GM13976 (cell line): ENCODE measurements around the gene BSDC1.

Experiments
- DNase-seq: peaks from one replicate; pipeline ENCODE4 v3.0.0; 2012; ENCODE audit warnings: low spot score
- in situ Hi-C: fragments of 300-500 bp; cut with MboI; formaldehyde crosslinking; loops from one replicate; pipeline ENCODE4 v1.12.0; 2022; ENCODE audit warnings: low sequenced_read_pairs, mixed read lengths, inconsistent platforms; ENCODE audit not compliant: unreplicated experiment
- TF ChIP-seq, protein P1 (sequence below): IDR thresholded peaks from 2 replicates; pipeline ENCODE4 v1.5.1; 2012; ENCODE audit warnings: borderline replicate concordance, mild to moderate bottlenecking; ENCODE audit not compliant: insufficient read depth; ENCODE audit errors: extremely low read depth, missing control alignments, control extremely low read depth

The BSDC1 gene

DNA sequence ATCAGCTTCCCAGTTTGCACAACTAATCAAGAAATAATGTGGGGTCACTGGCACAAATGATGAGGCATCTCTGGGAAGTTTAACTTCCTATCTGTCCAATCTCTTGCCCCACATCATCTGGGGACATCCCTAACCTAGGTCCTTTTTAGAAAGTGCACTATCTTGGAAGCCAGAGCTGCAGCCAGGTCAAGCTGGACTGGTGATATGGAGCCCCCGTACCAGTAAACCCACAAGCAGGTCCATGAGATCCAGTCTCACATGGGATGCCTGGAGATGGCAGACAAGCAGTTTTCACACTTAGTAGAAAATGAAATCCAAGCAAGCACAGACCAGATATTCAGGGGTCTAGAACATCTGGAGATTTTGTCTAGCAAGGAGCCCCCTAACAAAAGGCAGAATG is 27.5 kb upstream of the BSDC1 start:
- DNase-seq: no peak
- in situ Hi-C loops: no loop called here
- TF ChIP-seq, protein P1, sequence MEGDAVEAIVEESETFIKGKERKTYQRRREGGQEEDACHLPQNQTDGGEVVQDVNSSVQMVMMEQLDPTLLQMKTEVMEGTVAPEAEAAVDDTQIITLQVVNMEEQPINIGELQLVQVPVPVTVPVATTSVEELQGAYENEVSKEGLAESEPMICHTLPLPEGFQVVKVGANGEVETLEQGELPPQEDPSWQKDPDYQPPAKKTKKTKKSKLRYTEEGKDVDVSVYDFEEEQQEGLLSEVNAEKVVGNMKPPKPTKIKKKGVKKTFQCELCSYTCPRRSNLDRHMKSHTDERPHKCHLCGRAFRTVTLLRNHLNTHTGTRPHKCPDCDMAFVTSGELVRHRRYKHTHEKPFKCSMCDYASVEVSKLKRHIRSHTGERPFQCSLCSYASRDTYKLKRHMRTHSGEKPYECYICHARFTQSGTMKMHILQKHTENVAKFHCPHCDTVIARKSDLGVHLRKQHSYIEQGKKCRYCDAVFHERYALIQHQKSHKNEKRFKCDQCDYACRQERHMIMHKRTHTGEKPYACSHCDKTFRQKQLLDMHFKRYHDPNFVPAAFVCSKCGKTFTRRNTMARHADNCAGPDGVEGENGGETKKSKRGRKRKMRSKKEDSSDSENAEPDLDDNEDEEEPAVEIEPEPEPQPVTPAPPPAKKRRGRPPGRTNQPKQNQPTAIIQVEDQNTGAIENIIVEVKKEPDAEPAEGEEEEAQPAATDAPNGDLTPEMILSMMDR: no peak

DNA sequence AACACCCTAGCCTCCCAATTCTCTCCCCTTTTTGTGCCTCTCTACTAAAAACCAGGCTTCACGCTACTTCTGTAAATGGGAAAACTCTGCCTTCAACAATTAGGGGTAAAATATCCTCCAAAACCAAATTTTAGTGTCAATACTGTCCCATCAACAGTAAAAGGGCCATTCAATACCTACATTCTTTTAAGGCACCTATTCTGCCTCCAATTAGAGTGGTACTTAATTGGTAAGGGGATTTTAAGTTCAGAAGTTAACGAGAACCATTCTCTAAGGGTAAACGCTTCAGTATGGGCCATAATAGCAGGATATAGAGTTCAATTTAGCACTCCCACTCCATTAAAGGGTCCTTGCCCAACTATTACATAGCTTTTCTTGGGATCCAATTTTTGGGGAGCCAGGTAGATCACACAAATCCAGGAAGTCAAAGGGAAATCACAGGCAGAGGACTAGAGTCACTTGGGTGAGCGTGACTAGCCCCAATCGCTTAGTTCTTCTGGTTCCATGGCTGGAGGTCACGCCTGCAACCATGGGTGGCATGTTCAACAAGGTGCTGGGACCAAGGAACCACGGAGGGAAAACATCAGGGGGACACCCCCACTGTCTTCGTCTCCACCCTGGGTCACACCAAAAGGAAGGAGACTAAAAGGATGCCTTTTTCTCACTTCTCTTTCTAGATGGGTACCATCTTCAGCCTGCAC is 20.1 kb upstream of the BSDC1 start:
- in situ Hi-C loops: no loop called here
- DNase-seq: no peak
- TF ChIP-seq, protein P1: no peak

DNA sequence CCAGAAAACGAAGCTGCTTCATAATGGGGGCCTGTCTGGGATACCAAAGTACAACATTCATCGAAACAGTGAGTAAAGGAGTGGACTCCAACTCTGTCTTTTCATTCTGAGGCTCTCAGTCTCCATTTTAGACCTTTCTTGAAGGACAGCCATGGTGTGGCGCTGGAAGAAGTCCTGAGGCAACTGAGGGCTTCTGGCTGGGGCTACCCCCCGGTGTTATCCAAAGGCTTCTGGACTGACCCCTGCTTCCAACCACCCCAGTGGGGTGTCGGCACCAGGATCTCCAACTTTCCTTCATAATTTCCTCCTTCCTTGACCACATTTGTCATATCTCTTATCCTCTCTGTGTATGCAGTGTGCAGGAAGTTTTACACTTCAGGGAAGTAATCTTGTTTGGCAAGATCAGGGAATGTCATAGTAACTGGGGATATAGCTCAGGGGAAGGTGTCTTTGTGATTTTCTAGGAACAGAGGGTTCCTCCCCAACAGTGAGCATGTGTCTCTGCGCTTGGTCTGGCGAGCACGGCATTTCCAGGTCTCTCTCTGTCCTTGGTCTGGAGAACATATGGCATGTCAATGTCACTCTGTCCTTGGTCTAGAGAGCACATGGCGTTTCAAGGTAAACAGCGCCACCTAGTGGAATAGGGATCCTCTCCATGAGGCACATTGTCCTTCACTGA is 19.4 kb upstream of the BSDC1 start:
- DNase-seq: peak; percentile 58
- in situ Hi-C loops: no loop called here
- TF ChIP-seq, protein P1: peak; percentile 73

DNA sequence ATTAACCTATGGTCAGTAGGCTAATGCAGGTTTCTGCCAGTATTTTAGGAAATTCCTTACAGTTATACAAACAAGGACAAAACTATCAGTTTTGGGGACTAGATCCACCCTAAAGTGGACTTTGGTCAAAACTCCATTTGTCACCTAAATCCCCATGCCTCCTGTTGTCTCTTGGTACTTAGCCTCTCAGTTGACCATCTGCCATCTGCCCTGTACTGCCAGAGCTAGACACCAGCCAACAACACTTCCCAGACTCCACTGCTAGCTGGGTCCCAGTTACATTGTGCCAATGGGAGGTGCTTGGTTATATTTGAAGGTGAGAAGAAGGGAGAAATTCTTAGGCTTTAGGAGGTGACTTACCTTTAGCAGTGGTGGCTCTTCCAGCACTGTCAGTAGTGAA is 17.0 kb upstream of the BSDC1 start:
- no peak for DNase-seq
- in situ Hi-C loops: no loop called here
- TF ChIP-seq, protein P1: no peak

DNA sequence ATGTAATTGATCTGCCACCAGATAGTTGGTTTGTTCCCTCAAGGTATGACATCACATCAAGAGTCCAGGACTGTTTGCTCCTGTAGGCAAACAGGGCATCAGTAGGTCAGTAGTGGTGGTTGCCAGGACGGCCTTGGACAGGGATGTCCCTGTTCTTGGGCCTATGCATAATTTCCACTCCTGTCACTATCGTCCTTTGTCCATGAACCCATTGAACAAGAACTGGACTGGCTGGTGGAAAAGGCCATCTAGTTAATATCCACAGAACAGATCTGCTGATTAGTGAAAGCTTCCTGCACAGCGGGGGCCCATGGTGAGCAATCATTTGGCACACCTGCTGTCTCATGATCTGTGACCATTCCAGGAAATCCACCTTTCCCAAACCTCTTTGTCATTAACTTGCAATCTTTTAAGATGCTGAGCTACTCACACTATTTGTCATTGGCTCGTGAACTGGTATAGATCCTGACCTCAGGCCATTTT is 12.4 kb upstream of the BSDC1 start:
- in situ Hi-C loops: no loop called here
- TF ChIP-seq, protein P1: no peak
- DNase-seq: no peak

DNA sequence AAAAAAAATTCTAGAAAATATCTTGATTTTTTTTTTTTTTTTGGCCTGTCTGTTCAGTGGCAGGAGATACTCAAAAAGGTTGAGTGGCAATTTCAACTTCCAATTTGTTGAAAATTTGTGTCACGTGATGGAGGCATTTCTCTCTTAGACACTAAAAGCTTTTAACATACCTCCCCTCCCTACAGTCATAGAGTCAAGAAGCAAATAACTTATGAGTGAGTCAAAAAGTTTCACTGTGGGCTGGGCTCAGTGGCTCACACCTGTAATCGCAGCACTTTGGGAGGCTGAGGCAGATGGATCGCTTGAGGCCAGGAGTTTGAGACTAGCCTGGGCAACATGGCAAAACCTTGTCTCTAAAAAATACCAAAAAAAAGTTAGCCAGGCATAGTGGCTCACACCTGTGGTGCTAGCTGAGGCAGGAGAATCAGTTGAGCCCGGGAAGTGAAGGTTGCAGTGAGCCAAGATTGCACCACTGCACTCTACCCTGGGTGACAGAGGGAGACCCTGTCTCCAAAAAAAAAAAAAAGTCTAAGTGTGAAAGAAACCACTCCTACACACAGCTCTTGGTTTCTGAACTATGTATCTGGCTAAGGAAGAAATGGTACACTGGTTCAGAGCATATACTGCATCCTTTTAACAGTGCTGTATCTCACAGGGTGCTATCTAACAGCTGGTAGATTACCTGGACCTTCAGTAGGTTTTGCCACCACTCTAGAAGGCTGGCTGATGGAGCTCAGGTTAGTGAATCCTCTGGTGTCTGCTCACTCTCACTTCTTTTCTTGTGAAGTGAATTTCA is 11.6 kb upstream of the BSDC1 start:
- TF ChIP-seq, protein P1: no peak
- DNase-seq: no peak
- in situ Hi-C loops: no loop called here
